ENCODE results near the gene CARS1. TPM values are rescaled to one million over a fixed set of nuclear protein-coding genes. Genes with fewer than 3 reads are reported as not detected.

CARS1 gene
- total and polyA plus RNA-seq, 9 of the 15 experiments (the other 6 are each of a cell fraction or from before 2014, with no cell fraction given): 14.4 to 106 (median 73.6) TPM

DNA sequence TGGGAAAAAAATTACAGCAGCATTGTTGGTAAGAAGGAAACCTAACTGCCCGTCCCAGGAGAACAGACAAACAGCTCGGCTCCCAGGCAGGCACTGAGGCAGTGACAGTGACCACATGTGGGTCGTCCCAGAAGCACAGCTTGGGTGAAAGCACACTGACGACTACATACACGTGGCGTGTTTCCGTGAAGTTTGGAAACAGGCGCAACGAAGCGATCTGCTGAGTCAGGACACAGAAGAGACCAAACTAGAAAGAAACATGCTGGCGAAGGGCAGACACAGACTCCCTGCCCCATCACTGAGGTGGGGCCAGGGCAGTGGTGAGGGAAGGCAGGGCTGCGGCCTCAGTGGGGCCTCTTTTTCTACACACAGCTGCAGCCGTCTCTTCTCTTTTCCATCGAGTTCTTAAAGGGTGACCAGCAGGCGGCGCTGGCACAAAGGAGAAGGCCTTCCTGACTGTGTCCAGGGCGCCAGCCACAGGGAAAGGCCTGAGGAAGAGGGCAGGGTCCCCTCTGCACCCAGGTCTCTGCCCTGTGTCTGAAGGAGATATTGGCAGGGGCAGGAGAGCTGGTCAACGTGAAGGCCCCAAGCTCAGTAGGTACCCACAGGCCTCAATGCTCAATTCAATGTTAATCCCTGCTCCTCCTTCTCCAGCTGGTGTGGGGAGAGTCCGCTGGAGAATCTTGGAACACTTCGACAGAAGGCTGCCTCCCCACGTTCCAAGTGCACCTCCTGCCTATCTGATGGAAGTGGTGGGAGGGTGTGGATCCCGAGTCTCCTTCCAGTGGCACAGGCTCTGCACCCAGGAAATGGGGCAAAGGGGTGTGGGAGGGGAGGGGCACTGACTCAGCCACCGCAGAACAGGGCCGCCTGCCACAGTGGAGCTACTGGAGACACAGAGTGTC is 19.9 kb downstream of the CARS1 start (continued):
- TF ChIP-seq RERE (CRISPR knock-in tag; IDR thresholded peaks at IDR 0.05; ENCODE audit: borderline replicate concordance) (no peak), XRCC5 (IDR thresholded peaks at IDR 0.05; ENCODE audit: low read depth, low read length) (peak; percentile 80; the same call in 1 of the 2 replicates), ADNP (tag; IDR thresholded peaks at IDR 0.05) (no peak), CREM (IDR thresholded peaks at IDR 0.05; ENCODE audit: low read depth) (peak; percentile 3; the same call in 1 of the 2 replicates), ARID2 (IDR thresholded peaks at IDR 0.05) (peak; percentile 40; the same call in 1 of the 2 replicates)
- TF ChIP-seq, protein P1, sequence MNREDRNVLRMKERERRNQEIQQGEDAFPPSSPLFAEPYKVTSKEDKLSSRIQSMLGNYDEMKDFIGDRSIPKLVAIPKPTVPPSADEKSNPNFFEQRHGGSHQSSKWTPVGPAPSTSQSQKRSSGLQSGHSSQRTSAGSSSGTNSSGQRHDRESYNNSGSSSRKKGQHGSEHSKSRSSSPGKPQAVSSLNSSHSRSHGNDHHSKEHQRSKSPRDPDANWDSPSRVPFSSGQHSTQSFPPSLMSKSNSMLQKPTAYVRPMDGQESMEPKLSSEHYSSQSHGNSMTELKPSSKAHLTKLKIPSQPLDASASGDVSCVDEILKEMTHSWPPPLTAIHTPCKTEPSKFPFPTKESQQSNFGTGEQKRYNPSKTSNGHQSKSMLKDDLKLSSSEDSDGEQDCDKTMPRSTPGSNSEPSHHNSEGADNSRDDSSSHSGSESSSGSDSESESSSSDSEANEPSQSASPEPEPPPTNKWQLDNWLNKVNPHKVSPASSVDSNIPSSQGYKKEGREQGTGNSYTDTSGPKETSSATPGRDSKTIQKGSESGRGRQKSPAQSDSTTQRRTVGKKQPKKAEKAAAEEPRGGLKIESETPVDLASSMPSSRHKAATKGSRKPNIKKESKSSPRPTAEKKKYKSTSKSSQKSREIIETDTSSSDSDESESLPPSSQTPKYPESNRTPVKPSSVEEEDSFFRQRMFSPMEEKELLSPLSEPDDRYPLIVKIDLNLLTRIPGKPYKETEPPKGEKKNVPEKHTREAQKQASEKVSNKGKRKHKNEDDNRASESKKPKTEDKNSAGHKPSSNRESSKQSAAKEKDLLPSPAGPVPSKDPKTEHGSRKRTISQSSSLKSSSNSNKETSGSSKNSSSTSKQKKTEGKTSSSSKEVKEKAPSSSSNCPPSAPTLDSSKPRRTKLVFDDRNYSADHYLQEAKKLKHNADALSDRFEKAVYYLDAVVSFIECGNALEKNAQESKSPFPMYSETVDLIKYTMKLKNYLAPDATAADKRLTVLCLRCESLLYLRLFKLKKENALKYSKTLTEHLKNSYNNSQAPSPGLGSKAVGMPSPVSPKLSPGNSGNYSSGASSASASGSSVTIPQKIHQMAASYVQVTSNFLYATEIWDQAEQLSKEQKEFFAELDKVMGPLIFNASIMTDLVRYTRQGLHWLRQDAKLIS (CRISPR knock-in tag; IDR thresholded peaks at IDR 0.05): no peak
- TF ChIP-seq, protein P2, sequence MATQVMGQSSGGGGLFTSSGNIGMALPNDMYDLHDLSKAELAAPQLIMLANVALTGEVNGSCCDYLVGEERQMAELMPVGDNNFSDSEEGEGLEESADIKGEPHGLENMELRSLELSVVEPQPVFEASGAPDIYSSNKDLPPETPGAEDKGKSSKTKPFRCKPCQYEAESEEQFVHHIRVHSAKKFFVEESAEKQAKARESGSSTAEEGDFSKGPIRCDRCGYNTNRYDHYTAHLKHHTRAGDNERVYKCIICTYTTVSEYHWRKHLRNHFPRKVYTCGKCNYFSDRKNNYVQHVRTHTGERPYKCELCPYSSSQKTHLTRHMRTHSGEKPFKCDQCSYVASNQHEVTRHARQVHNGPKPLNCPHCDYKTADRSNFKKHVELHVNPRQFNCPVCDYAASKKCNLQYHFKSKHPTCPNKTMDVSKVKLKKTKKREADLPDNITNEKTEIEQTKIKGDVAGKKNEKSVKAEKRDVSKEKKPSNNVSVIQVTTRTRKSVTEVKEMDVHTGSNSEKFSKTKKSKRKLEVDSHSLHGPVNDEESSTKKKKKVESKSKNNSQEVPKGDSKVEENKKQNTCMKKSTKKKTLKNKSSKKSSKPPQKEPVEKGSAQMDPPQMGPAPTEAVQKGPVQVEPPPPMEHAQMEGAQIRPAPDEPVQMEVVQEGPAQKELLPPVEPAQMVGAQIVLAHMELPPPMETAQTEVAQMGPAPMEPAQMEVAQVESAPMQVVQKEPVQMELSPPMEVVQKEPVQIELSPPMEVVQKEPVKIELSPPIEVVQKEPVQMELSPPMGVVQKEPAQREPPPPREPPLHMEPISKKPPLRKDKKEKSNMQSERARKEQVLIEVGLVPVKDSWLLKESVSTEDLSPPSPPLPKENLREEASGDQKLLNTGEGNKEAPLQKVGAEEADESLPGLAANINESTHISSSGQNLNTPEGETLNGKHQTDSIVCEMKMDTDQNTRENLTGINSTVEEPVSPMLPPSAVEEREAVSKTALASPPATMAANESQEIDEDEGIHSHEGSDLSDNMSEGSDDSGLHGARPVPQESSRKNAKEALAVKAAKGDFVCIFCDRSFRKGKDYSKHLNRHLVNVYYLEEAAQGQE (IDR thresholded peaks at IDR 0.05; ENCODE audit: borderline replicate concordance): peak; percentile 71; the same call in 1 of the 2 replicates
- TF ChIP-seq, protein P2 (CRISPR knock-in tag; IDR thresholded peaks at IDR 0.05; ENCODE audit: low read depth): no peak
